Coronary artery (tissue), 2 donors: Measurements from ENCODE around the gene INS.
A peak's percentile ranks its signal among the peaks of the same experiment; 100 is the strongest.

Experiments
- DNase-seq: peaks from one replicate; pipeline ENCODE4 v3.0.0-alpha.2; 2017; ENCODE audit warnings: low spot score
- H3K27ac ChIP-seq, 2 donors: fragments of 200-600 bp; sonication (generic); one replicate each; pipeline ENCODE4 v1.5.1; 2016 to 2019
- H3K4me3 ChIP-seq: fragments of 200-600 bp; sonication (generic); 2 replicates; pipeline ENCODE4 v1.5.1; 2016; ENCODE audit warnings: mild to moderate bottlenecking, moderate library complexity
- CTCF ChIP-seq: fragments of 200-600 bp; sonication (generic); IDR thresholded peaks from one replicate; pipeline ENCODE4 v1.5.1; 2019; ENCODE audit warnings: antibody characterized with exemption

INS gene

GRCh38 chr11:2207212-2207611 is 46.2 kb upstream of the INS start:
- H3K4me3 ChIP-seq, result no peak overlapping the region
- H3K27ac ChIP-seq, result no peak overlapping the region
- no peak for DNase-seq

GRCh38 chr11:2205981-2206690 is 45.1 kb upstream of the INS start:
- no peak for TF ChIP-seq CTCF
- H3K27ac ChIP-seq, result no peak overlapping the region
- no peak overlapping the region for H3K4me3 ChIP-seq
- DNase-seq, result peak; percentile 60

More at GRCh38 chr11:2207212-2207611, 46.2 kb upstream of the INS start:
- no peak for TF ChIP-seq CTCF

DNA sequence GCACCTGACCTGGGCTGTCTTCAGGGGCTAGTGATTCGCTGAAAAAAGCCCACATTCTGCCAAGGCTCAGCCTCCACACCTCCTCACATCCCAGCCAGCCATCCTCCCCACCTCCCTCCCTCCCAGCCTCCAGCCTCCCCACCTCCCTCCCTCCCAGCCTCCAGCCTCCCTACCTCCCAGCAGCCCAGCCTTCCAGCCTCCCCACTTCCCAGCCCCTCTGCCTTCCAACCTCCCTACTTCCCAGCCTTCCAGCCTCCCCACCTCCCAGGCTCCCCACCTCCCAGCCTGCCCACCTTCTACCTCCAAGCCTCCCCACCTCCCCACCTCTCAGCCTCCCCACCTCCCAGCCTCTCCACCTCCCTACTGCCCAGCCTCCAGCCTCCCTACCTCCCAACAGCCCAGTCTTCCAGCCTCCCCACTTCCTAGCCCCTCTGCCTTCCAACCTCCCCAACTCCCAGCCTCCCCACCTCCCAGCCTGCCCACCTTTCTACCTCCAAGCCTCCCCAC is 44.3 kb upstream of the INS start:
- Histone ChIP-seq H3K4me3 (no peak overlapping the region), H3K27ac (no peak overlapping the region)
- TF ChIP-seq CTCF, result no peak
- no peak for DNase-seq

DNA sequence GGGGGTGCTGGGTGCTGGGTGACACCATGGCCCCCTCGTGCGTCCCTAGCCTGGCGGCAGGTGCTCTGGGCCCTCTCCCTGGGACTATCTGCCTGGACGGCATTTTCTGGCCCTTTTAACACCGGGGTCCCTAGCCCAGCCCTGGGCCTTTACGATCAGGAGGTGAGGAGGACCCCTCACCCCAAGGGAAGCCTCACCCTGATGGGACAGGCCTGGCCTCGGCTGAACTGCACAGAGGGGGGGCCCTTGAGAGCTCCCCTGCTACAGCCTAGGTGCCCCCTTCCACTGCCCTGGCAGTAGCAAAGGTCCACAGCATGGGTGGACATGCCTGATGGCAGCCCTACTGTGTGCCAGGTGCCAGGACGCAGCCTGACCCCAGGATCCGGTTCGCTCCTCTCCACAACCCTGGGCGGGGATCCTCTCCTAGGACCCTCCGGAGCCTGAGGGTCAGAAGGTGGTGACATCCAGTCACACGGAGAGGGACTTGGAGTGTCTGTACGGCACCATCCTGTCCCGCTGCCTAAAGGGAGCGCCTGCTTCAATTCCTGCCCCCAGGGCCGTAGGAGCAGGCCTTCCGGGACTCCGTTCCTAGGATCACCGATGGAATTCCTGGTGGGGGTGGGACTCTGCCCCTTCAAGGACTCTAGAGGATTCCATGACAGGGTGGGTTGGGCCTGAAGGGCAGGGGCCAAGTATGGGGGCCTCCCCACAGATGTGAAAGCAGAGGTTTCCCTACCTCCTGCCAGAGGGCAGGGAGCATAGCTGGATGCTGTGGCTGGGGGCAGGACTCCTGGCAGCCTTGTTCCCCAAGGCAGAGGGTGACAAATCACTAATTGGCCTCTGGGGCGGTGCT is 43.6 kb upstream of the INS start:
- DNase-seq, result peak; percentile 62
- Histone ChIP-seq H3K27ac (no peak overlapping the region), H3K4me3 (no peak overlapping the region)
- no peak for TF ChIP-seq CTCF

DNA sequence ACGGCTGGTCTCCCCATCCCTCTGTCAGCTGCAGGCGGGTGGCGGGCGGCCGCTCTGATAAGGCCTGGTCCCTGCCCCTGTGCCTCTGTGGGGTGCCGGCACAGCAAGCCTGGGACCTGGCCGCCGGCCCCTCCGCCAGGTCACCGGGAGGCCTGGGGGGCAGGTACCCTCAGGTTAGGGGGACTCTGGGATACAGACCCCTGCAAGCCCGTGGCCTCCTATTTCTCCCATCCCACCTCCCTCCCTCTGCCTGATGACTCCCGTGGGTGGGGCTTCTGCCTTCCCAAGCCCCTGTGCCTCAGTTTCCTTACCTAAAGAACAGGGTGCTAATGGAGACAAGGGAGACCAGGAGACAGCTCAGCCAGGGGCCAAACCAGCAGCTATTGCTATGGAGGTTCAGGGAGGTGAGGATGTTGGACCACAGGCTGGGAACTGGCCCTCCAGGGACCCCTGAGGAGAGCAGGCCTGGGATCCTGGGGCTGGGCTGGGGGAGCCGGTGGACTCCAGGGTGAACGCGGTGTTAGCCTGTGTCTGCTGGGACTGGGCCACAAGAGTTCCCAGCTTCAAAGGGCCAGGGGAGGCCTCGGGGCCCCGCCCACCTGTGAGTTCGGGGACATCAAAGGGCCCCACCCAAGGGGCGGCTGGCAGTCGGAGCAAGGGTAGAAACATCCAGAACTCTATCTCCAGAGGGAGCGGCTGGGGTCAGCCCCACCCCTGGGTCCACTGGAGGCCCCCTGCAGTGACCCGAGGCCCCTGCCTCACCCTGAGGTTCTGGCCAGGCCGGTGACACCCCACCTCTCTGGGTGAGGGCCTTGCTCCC is 42.6 kb upstream of the INS start:
- DNase-seq, result peak; percentile 62
- TF ChIP-seq CTCF, result no peak
- Histone ChIP-seq H3K27ac (no peak overlapping the region), H3K4me3 (no peak overlapping the region)

- no peak for TF ChIP-seq CTCF
- no peak overlapping the region for H3K27ac ChIP-seq
- DNase-seq, result no peak
- H3K4me3 ChIP-seq, result no peak overlapping the region
Measured at GRCh38 chr11:2202900-2203439, 42.0 kb upstream of the INS start.
